H9 (cell line): ENCODE data around the gene MAP7D3. TPM values are rescaled to one million over a fixed set of nuclear protein-coding genes. Genes with fewer than 3 reads are reported as not detected.

ENCODE experiments used
- DNase-seq: peaks from one replicate; pipeline ENCODE4 v3.0.0-alpha.2; 2017
- H2AFZ ChIP-seq: one replicate; pipeline ENCODE4 v1.6.1; 2013; ENCODE audit warnings: mild to moderate bottlenecking, low read length, control low read depth, moderate library complexity
- H2AK5ac ChIP-seq: 2 replicates; pipeline ENCODE4 v1.6.1; 2013; ENCODE audit warnings: low read length, control low read depth, mixed read lengths; ENCODE audit not compliant: insufficient read length
- H2BK120ac ChIP-seq: one replicate; pipeline ENCODE4 v1.6.1; 2013; ENCODE audit warnings: low read depth, mild to moderate bottlenecking, low read length, control low read depth, inconsistent platforms; ENCODE audit not compliant: poor library complexity, severe bottlenecking
- H2BK12ac ChIP-seq: 2 replicates; pipeline ENCODE4 v1.6.1; 2013; ENCODE audit warnings: low read length, control low read depth, mixed read lengths, low read depth; ENCODE audit not compliant: insufficient read length
- H2BK15ac ChIP-seq: 2 replicates; pipeline ENCODE4 v1.6.1; 2013; ENCODE audit warnings: low read depth, low read length, control low read depth
- H2BK20ac ChIP-seq: one replicate; pipeline ENCODE4 v1.6.1; 2013; ENCODE audit warnings: low read depth, mild to moderate bottlenecking, low read length, control low read depth, inconsistent platforms; ENCODE audit not compliant: poor library complexity, severe bottlenecking
- H2BK5ac ChIP-seq: 2 replicates; pipeline ENCODE4 v1.6.1; 2013; ENCODE audit warnings: low read length, control low read depth, mixed read lengths; ENCODE audit not compliant: insufficient read length
- H3K14ac ChIP-seq: 2 replicates; pipeline ENCODE4 v1.6.1; 2013; ENCODE audit warnings: low read length, control low read depth; ENCODE audit not compliant: insufficient read depth
- H3K18ac ChIP-seq: 2 replicates; pipeline ENCODE4 v1.6.1; 2013; ENCODE audit warnings: low read depth, mild to moderate bottlenecking, mixed read lengths, low read length, control low read depth; ENCODE audit not compliant: insufficient read length
- H3K23ac ChIP-seq: 2 replicates; pipeline ENCODE4 v1.6.1; 2013; ENCODE audit warnings: low read length, control low read depth, mixed read lengths, low read depth; ENCODE audit not compliant: insufficient read length
- H3K23me2 ChIP-seq: 2 replicates; pipeline ENCODE4 v1.6.1; 2013; ENCODE audit warnings: low read depth, mild to moderate bottlenecking, mixed read lengths, low read length, control low read depth; ENCODE audit not compliant: insufficient read length, poor library complexity, severe bottlenecking
- H3K27ac ChIP-seq: 2 replicates; pipeline ENCODE4 v1.5.1; 2013; ENCODE audit warnings: low read length, control low read depth, mixed read lengths, low read depth; ENCODE audit not compliant: insufficient read length
- H3K27me3 ChIP-seq: 2 replicates; pipeline ENCODE4 v1.6.1; 2013; ENCODE audit warnings: low read length, control low read depth, inconsistent platforms; ENCODE audit not compliant: insufficient read depth
- H3K4ac ChIP-seq: 2 replicates; pipeline ENCODE4 v1.6.1; 2013; ENCODE audit warnings: low read depth, mild to moderate bottlenecking, control low read depth, inconsistent platforms, low read length, moderate library complexity
- H3K4me1 ChIP-seq: 2 replicates; pipeline ENCODE4 v1.6.1; 2013; ENCODE audit warnings: low read length, control low read depth, inconsistent platforms; ENCODE audit not compliant: insufficient read depth
- H3K4me2 ChIP-seq: 2 replicates; pipeline ENCODE4 v1.6.1; 2013; ENCODE audit warnings: low read length, control low read depth, mixed read lengths; ENCODE audit not compliant: insufficient read length, insufficient read depth
- H3K56ac ChIP-seq: 2 replicates; pipeline ENCODE4 v1.6.1; 2013; ENCODE audit warnings: low read depth, mild to moderate bottlenecking, mixed read lengths, low read length, control low read depth; ENCODE audit not compliant: insufficient read length
- H3K79me1 ChIP-seq: 2 replicates; pipeline ENCODE4 v1.6.1; 2013; ENCODE audit warnings: low read depth, mild to moderate bottlenecking, moderate library complexity, low read length, control low read depth, inconsistent platforms; ENCODE audit not compliant: insufficient read depth, poor library complexity, severe bottlenecking
- H3K79me2 ChIP-seq: 2 replicates; pipeline ENCODE4 v1.6.1; 2013; ENCODE audit warnings: low read length, control low read depth, inconsistent platforms; ENCODE audit not compliant: insufficient read depth
- H3K9ac ChIP-seq: 2 replicates; pipeline ENCODE4 v1.6.1; 2013; ENCODE audit warnings: low read length, control low read depth, mixed read lengths; ENCODE audit not compliant: insufficient read length; ENCODE audit errors: extremely low read depth
- H3K9me3 ChIP-seq: one replicate; pipeline ENCODE4 v1.6.1; 2013; ENCODE audit warnings: low read depth, low read length, inconsistent platforms; ENCODE audit not compliant: control insufficient read depth
- H3T11ph ChIP-seq: one replicate; pipeline ENCODE4 v1.6.1; 2013; ENCODE audit warnings: mild to moderate bottlenecking, low read length, control low read depth, inconsistent platforms
- H4K20me1 ChIP-seq: one replicate; pipeline ENCODE4 v1.6.1; 2013; ENCODE audit not compliant: control insufficient read depth, insufficient read length, insufficient read depth
- H4K5ac ChIP-seq: 2 replicates; pipeline ENCODE4 v1.6.1; 2013; ENCODE audit warnings: low read depth, mild to moderate bottlenecking, mixed read lengths, low read length, control low read depth; ENCODE audit not compliant: insufficient read length
- H4K8ac ChIP-seq: replicated peaks from 2 replicates; pipeline ENCODE4 v1.6.1; 2013; ENCODE audit warnings: low read length, control low read depth, mixed read lengths, low read depth; ENCODE audit not compliant: insufficient read length
- H4K91ac ChIP-seq: 2 replicates; pipeline ENCODE4 v1.6.1; 2013; ENCODE audit warnings: low read depth, mild to moderate bottlenecking, moderate library complexity, mixed read lengths, low read length, control low read depth; ENCODE audit not compliant: insufficient read length
- H3K27ac Mint-ChIP-seq, 3 experiments: 2 replicates in 2 of 3; 3 replicates in 1 of 3; pipeline ENCODE4 v1.8.0; 2020 to 2021; ENCODE audit warnings: mixed read lengths in 3 of 3, mild to moderate bottlenecking in 1 of 3, moderate library complexity in 1 of 3
- H3K27me3 Mint-ChIP-seq: 2 replicates; pipeline ENCODE4 v1.8.0; 2021; ENCODE audit warnings: low read depth, mild to moderate bottlenecking, moderate library complexity, mixed read lengths
- H3K36me3 Mint-ChIP-seq, 3 experiments: 2 replicates in 2 of 3; 3 replicates in 1 of 3; pipeline ENCODE4 v1.8.0; 2020 to 2021; ENCODE audit warnings: low read depth in 3 of 3, mixed read lengths in 3 of 3; ENCODE audit not compliant: insufficient read depth in 1 of 3
- H3K4me1 Mint-ChIP-seq, 2 experiments: 2 replicates each; pipeline ENCODE4 v1.8.0; 2020; ENCODE audit warnings: mixed read lengths in 2 of 2
- H3K4me3 Mint-ChIP-seq, 2 experiments: 2 replicates in 1 of 2; 3 replicates in 1 of 2; pipeline ENCODE4 v1.8.0; 2020 to 2021; ENCODE audit warnings: mild to moderate bottlenecking in 2 of 2, mixed read lengths in 2 of 2, moderate library complexity in 1 of 2
- H3K9me3 Mint-ChIP-seq, 2 experiments: 2 replicates in 1 of 2; 3 replicates in 1 of 2; pipeline ENCODE4 v1.8.0; 2020; ENCODE audit warnings: mild to moderate bottlenecking in 2 of 2, mixed read lengths in 2 of 2, moderate library complexity in 1 of 2
- WGBS: extraction: QIAGEN DNeasy Blood & Tissue Kit; methylation state at CpG from one replicate; pipeline ENCODE4 v1.1.7; 2013; ENCODE audit warnings: missing lambda C conversion rate, low lambda C conversion rate, mixed read lengths; ENCODE audit not compliant: insufficient read length; ENCODE audit errors: extremely low coverage; 5-methylcytosine and 5-hydroxymethylcytosine counted together
- total RNA-seq: library from RNA; stranded (reverse); gene quantifications from 2 replicates; pipeline ENCODE4 v1.2.1, GENCODE V29; 2021
- TF ChIP-seq, protein P1 (sequence below): fragments of 200-600 bp; sonication (generic); conservative IDR thresholded peaks from 3 replicates; pipeline ENCODE4 v1.8.0; 2021; ENCODE audit warnings: antibody characterized with exemption, mild to moderate bottlenecking

Gene MAP7D3
- total RNA-seq, 1 experiment from 2014 or later, result 15.2 TPM

DNA sequence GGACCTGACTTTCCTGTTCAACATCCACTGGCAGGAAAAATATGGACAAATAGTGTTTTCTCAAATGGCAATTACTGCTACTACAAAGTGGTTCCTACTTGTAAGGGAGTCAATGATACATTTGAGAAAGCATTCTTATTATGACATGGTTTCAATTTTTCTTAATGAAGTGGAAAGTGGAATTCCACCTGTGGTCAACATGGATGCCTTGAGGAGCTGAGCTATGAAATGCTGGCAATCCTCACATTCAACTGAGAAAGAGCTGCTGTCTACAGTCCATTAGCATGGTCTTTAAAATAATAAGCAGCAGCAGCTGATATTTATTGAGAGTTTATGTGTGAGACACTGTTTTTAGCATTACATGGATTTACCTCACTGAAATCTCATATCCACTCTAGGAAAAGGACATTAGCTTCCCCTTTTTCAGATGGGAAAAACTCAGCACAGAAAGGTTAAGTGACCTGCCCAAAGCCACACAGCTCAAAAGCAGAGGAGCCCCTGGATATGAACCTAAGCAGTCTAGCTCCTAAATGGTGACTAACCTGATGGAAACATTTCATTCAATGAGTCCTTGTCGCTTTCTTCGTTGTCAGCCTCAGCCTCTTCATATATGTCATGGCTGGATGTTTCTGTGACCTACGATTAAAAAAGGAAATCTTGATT, 29.2 kb downstream of the MAP7D3 start:
- no peak for DNase-seq
- no peak overlapping the region for H3K14ac ChIP-seq
- peaks cover 26% of the 10 kb centered on the region for H3K9me3 ChIP-seq

More for the DNA sequence above, 29.2 kb downstream of the MAP7D3 start:
- Histone ChIP-seq H3K9ac (no peak overlapping the region), H3K4ac (no peak overlapping the region), H3K56ac (no peak overlapping the region), H2BK5ac (no peak overlapping the region), H2AK5ac (no peak overlapping the region), H4K8ac (no peak overlapping the region), H3T11ph (no peak overlapping the region), H2BK20ac (no peak overlapping the region), H2AFZ (no peak overlapping the region), H2BK120ac (no peak overlapping the region), H4K91ac (no peak overlapping the region), H2BK15ac (no peak overlapping the region), H4K5ac (no peak overlapping the region), H3K4me1 (no peaks in the 10 kb centered on the region), H3K23me2 (no peaks in the 10 kb centered on the region), H3K23ac (no peak overlapping the region), H3K79me2 (no peaks in the 10 kb centered on the region), H3K18ac (no peak overlapping the region), H3K79me1 (no peaks in the 10 kb centered on the region), H2BK12ac (no peak overlapping the region), H4K20me1 (no peaks in the 10 kb centered on the region), H3K27ac (no peak overlapping the region), H3K4me2 (no peak overlapping the region), H3K27me3 (no peaks in the 10 kb centered on the region)
- H3K4me1 Mint-ChIP-seq, result peaks cover 0 to 4% of the 10 kb centered on the region in 2 experiments; a peak in 1 of 4 replicates
- TF ChIP-seq, protein P1, sequence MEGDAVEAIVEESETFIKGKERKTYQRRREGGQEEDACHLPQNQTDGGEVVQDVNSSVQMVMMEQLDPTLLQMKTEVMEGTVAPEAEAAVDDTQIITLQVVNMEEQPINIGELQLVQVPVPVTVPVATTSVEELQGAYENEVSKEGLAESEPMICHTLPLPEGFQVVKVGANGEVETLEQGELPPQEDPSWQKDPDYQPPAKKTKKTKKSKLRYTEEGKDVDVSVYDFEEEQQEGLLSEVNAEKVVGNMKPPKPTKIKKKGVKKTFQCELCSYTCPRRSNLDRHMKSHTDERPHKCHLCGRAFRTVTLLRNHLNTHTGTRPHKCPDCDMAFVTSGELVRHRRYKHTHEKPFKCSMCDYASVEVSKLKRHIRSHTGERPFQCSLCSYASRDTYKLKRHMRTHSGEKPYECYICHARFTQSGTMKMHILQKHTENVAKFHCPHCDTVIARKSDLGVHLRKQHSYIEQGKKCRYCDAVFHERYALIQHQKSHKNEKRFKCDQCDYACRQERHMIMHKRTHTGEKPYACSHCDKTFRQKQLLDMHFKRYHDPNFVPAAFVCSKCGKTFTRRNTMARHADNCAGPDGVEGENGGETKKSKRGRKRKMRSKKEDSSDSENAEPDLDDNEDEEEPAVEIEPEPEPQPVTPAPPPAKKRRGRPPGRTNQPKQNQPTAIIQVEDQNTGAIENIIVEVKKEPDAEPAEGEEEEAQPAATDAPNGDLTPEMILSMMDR, result no peak
- H3K9me3 Mint-ChIP-seq, result peaks cover 52 to 62% of the 10 kb centered on the region in 2 experiments
- WGBS, result no CpG with 5 or more reads among the region's 3 CpGs
- H3K36me3 Mint-ChIP-seq, result peaks cover 26 to 79% (median 55%) of the 10 kb centered on the region in 3 experiments
- H3K27ac Mint-ChIP-seq, result no peak overlapping the region
- H3K4me3 Mint-ChIP-seq, result no peak overlapping the region
- H3K27me3 Mint-ChIP-seq, result no peaks in the 10 kb centered on the region
